ENCODE data around the gene SELENOM.

DNA sequence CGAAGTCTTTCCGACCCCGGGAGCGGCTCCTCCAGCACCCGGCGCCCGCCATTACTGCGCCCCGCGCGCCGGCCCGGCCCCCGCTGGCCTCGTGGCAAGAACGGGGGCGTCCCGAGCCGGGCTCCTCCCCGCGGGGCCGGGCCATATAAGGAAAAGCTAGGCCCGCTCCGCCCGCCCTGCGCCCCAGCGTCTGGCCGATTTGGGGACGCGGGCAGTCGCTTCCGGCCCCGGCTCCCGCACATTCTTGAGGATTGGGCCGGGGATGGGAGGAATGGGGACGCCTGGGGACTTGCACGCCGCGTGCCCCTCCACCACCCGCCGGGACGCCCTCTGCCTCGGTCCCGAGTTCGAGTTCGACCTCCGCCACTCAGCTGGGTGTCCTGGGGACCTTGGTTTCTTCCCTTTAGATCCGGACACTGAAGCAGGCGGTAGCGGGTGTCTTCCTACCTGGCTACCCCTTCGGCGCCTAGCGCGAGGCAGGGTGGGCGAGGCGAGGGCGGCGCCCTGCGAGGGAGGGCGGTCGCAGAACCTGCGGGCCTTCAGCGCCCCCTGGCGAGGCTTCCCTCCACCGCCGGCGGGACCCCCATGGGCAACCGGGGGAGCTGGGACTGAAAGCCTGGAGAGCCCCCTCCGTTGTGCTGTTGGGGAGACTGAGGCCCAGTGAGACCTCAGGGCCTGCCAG lies 22.4 kb downstream of the SELENOM start:
- TF ChIP-seq, protein P1, sequence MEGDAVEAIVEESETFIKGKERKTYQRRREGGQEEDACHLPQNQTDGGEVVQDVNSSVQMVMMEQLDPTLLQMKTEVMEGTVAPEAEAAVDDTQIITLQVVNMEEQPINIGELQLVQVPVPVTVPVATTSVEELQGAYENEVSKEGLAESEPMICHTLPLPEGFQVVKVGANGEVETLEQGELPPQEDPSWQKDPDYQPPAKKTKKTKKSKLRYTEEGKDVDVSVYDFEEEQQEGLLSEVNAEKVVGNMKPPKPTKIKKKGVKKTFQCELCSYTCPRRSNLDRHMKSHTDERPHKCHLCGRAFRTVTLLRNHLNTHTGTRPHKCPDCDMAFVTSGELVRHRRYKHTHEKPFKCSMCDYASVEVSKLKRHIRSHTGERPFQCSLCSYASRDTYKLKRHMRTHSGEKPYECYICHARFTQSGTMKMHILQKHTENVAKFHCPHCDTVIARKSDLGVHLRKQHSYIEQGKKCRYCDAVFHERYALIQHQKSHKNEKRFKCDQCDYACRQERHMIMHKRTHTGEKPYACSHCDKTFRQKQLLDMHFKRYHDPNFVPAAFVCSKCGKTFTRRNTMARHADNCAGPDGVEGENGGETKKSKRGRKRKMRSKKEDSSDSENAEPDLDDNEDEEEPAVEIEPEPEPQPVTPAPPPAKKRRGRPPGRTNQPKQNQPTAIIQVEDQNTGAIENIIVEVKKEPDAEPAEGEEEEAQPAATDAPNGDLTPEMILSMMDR (IDR thresholded peaks at IDR 0.05; ENCODE audit: low read depth, low read length, poor library complexity, severe bottlenecking): peak; percentile 93
- TF ChIP-seq EZH2phosphoT487 (IDR thresholded peaks at IDR 0.05; ENCODE audit: borderline replicate concordance, low read length): no peak

All from DOHH2 (cell line).